Erythroblast (primary cell): Measurements from ENCODE around the gene RAX.

Source experiments
- GATA1 ChIP-seq: IDR thresholded peaks from 2 replicates; pipeline ENCODE4 v1.6.1; 2011; ENCODE audit warnings: low read depth, mild to moderate bottlenecking, control low read depth, low read length, moderate library complexity
- POLR2A ChIP-seq: IDR thresholded peaks from 2 replicates; pipeline ENCODE4 v1.6.1; 2011; ENCODE audit warnings: mild to moderate bottlenecking, low read length

- no peak for TF ChIP-seq POLR2A
- TF ChIP-seq GATA1: no peak
Observed at GRCh38 chr18:59222341-59222740, 50.9 kb downstream of the RAX start.
